ENCODE data around the gene ZFPM1. TPM values are rescaled to one million over a fixed set of nuclear protein-coding genes. Genes with fewer than 3 reads are reported as not detected.

The ZFPM1 gene
- total RNA-seq, 2 donors from 2014 or later, result 1.7 to 2.4 TPM

DNA sequence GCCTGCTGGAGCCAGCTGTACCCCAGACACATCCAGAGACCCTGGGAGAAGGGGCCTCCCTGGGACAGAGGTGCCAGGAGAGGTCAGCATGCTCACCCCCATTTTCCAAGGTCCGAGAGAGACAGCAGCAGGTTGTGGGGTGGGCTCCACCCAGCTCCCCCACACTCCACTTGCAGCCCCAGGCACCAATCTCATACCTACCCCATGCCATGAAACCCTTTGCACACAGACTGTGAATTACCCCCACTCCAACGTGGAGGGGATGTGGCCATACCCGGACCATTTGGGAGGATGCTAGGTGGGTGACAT, 34.0 kb downstream of the ZFPM1 start:
- Histone ChIP-seq H3K9me3 (no peaks in the 10 kb centered on the region), H3K4me3 (no peak overlapping the region), H3K27me3 (no peaks in the 10 kb centered on the region), H3K27ac (no peak overlapping the region), H3K4me1 (no peaks in the 10 kb centered on the region), H3K36me3 (no peaks in the 10 kb centered on the region)
- DNase-seq (ENCODE audit: low spot score), result no peak
- TF ChIP-seq, protein P1, sequence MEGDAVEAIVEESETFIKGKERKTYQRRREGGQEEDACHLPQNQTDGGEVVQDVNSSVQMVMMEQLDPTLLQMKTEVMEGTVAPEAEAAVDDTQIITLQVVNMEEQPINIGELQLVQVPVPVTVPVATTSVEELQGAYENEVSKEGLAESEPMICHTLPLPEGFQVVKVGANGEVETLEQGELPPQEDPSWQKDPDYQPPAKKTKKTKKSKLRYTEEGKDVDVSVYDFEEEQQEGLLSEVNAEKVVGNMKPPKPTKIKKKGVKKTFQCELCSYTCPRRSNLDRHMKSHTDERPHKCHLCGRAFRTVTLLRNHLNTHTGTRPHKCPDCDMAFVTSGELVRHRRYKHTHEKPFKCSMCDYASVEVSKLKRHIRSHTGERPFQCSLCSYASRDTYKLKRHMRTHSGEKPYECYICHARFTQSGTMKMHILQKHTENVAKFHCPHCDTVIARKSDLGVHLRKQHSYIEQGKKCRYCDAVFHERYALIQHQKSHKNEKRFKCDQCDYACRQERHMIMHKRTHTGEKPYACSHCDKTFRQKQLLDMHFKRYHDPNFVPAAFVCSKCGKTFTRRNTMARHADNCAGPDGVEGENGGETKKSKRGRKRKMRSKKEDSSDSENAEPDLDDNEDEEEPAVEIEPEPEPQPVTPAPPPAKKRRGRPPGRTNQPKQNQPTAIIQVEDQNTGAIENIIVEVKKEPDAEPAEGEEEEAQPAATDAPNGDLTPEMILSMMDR (IDR thresholded peaks at IDR 0.05), result no peak

DNA sequence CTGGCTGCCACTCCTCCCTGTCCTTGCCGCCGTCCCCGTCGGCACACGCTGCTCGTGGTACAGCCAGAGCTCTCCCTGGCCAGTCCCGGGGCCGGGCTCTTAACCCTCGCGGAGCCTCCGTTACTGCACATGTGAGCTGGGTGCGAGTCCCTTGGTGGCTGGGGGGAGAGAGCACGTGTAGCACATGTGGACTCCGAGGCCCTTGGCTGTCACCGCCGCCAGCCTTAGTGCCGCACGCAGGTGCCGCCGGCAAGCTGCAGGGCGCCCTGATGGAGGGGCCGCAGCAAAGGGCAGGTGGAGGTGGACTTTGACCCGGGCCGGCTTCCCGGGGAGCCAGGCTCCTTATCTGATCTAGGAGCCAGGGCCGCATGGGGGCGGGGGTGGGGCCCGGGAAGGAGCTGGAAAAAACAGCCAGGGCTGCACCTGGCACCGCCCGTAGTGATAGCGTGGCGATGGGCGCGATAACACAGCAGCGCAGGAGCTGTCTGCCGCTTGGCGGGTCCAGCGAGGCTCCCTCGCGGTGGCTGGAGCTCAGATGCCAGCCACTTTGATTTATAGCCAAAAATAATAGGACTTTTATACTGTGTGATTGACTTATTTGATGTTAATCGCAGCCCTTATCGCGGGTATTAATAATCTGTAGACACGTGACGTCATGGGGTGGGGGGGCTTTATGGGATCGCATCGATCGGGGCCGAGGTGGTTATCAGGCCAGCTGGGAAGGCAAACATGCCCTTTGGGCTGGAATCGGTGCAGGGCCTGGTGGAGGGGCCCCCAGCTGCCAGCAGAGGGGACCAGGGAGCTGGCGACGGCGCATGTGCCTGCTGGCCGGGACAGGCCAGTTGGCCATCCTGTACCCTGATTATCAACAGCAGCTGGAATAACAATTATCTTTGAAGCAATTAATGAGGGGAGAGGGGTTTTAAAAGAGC, 35.1 kb downstream of the ZFPM1 start:
- Histone ChIP-seq H3K27ac (no peak overlapping the region), H3K9me3 (no peaks in the 10 kb centered on the region), H3K27me3 (no peaks in the 10 kb centered on the region), H3K36me3 (no peaks in the 10 kb centered on the region), H3K4me1 (no peaks in the 10 kb centered on the region), H3K4me3 (no peak overlapping the region)
- TF ChIP-seq, protein P1 (IDR thresholded peaks at IDR 0.05), result no peak
- no peak for DNase-seq (ENCODE audit: low spot score)

DNA sequence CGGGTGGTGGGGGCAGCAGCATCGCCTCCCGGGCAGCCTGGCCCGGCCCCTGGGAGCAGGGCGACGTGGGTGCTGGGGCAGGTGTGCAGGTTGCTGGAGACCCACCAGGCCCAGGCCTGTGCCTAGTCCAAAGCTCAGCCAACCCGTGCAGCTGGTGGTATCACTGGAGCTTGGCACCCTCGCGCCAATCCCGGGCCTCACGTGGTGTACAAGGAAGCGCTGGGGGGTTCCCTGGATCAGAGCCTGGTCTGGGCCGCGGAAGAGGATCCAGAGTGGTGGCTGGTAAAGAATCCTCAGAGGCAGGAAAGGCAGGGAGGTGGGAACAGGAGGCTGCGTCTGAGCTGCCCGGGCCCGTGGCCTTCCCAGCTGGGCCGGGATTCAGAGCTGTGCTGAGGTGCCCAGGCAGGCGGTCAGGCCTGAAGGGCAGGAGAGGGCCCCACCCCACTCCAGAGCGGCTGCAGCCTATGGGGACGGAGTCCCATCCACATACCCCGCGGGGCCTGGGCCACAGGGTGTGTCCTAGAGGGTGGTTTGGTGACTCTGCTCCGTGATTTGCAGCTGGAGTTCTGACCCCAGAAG, 36.2 kb downstream of the ZFPM1 start:
- Histone ChIP-seq H3K9me3 (no peaks in the 10 kb centered on the region), H3K4me1 (no peaks in the 10 kb centered on the region), H3K4me3 (no peak overlapping the region), H3K27me3 (no peaks in the 10 kb centered on the region), H3K27ac (no peak overlapping the region), H3K36me3 (no peaks in the 10 kb centered on the region)
- no peak for DNase-seq (ENCODE audit: low spot score)
- TF ChIP-seq, protein P1 (IDR thresholded peaks at IDR 0.05), result no peak

DNA sequence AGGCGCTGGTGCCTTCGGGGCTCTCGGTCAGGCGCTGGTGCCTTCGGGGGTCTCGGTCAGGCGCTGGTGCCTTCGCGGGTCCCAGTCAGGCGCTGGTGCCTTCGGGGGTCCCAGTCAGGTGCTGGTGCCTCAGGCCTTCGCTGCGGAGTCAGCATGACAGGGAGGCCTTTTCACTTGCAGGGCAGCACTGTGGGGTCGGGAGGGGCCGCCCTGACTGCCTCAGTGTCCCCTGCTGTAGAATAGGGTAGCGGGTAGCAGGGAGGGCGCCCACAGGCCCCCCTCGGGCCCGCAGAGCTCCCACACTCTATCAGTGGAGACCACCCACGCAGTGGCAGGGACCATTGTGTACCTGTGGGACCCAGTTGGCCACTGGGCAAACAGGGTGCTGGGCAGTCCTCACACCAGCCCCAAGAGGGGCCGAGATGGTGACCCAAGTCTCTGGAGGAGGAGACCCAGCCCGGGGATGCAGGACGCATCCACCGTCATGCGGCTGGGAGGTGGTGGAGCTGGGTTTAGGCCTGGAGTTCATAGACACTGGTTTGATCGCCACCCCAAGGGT, 38.0 kb downstream of the ZFPM1 start:
- DNase-seq (ENCODE audit: low spot score), result no peak
- no peaks in the 10 kb centered on the region for H3K27me3 ChIP-seq
- TF ChIP-seq, protein P1 (IDR thresholded peaks at IDR 0.05), result no peak
- H3K36me3 ChIP-seq, result no peaks in the 10 kb centered on the region
- no peaks in the 10 kb centered on the region for H3K9me3 ChIP-seq
- no peak overlapping the region for H3K4me3 ChIP-seq
- no peak overlapping the region for H3K27ac ChIP-seq
- no peaks in the 10 kb centered on the region for H3K4me1 ChIP-seq

DNA sequence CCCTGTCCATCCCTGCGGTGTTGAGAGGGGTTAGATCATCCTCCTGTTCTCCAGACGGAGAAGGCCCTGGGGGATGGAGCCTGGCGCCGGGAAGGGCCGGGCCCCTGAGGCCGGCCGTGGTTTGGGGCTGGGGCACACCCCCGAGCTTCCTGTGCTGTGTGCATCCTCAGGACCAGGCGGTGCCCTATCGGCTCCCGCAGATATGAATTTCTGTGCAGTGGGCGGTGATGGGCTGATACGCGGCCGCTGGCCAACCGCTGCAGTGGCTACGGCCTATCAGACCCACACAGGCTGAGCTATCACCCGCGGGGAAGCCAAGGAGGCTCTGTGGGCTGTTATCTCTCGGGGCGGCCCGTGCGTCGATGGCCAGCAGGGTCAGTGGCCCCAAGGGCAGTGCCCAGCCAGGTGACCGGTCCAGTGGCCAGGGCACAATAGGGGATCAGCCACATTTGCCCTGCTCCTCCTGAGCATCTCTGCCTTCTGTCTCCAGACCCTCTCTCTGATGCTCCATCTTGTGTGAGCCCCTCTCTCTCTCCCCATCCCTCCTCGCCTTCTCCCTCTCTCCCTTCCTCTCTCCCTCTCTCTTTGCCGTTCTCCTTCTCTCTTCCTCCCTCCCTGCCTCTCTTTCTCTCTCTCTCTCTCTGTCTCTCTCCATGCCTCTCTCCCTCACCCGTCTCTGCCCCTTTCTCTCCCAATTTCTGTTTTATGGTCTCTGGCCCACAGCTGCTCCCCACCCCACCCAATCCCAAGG, 38.7 kb downstream of the ZFPM1 start:
- Histone ChIP-seq H3K4me3 (no peak overlapping the region), H3K27me3 (no peaks in the 10 kb centered on the region), H3K36me3 (no peaks in the 10 kb centered on the region), H3K4me1 (no peaks in the 10 kb centered on the region), H3K9me3 (no peaks in the 10 kb centered on the region), H3K27ac (no peak overlapping the region)
- no peak for DNase-seq (ENCODE audit: low spot score)
- TF ChIP-seq, protein P1 (IDR thresholded peaks at IDR 0.05), result no peak
